Left ventricle myocardium inferior (tissue), 1 donor: ENCODE results near the gene HOGA1. TPM values are rescaled to one million over a fixed set of nuclear protein-coding genes. Genes with fewer than 3 reads are reported as not detected.
"Not testable (repeated sequence)": the region's sequence is repeated elsewhere in the genome, so short reads cannot be mapped to it uniquely, and the experiment has no call there.

Source experiments
- DNase-seq: peaks from one replicate; pipeline ENCODE4 v3.0.0-alpha.2; 2020
- H3K27ac ChIP-seq: fragments of 200-600 bp; replicated peaks from 2 replicates; pipeline ENCODE4 v1.8.0; 2021
- H3K27me3 ChIP-seq: fragments of 200-600 bp; 2 replicates; pipeline ENCODE4 v1.8.0; 2021; ENCODE audit warnings: low read depth
- H3K36me3 ChIP-seq: fragments of 200-600 bp; 2 replicates; pipeline ENCODE4 v1.8.0; 2021
- H3K4me1 ChIP-seq: fragments of 200-600 bp; 2 replicates; pipeline ENCODE4 v1.8.0; 2021
- H3K4me3 ChIP-seq: fragments of 200-600 bp; 2 replicates; pipeline ENCODE4 v1.8.0; 2021; ENCODE audit warnings: mild to moderate bottlenecking, moderate library complexity
- H3K9me3 ChIP-seq: fragments of 200-600 bp; replicated peaks from 2 replicates; pipeline ENCODE4 v1.8.0; 2021
- CTCF ChIP-seq: fragments of 200-600 bp; IDR thresholded peaks from 2 replicates; pipeline ENCODE4 v1.8.0; 2021; ENCODE audit warnings: antibody characterized with exemption, mild to moderate bottlenecking, borderline replicate concordance
- intact Hi-C: fragments of 100-400 bp; cut with micrococcal nuclease; formaldehyde crosslinking; loops from one replicate; pipeline ENCODE4 v1.11.0; 2022
- total RNA-seq: library from RNA; stranded (reverse); fragmentation: NEBNext Ultra II Directional; extraction: Animal tissue kit (Norgen Biotek cat#: 25700); gene quantifications from one replicate; pipeline ENCODE4 v1.2.1, GENCODE V29; 2021
- donor health status: DM: no; HTN: yes; CAD: no; lungs with severe emphysema.

HOGA1 gene
- total RNA-seq, 1 donor from 2014 or later = 47.1 TPM

- H3K27ac ChIP-seq = peak overlapping the region; percentile 71
- DNase-seq = no peak
- H3K9me3 ChIP-seq = no peaks in the 10 kb centered on the region
- H3K27me3 ChIP-seq = no peaks in the 10 kb centered on the region
- peaks cover 66% of the 10 kb centered on the region for H3K4me1 ChIP-seq
- no peak overlapping the region for H3K4me3 ChIP-seq
- H3K36me3 ChIP-seq = no peaks in the 10 kb centered on the region
- intact Hi-C loops = loop anchor here (5.0 kb wide), 1 partner anchor 83 kb away; no protein-coding TSS in a partner anchor
- TF ChIP-seq CTCF = no peak
These were observed 33.6 kb upstream of the HOGA1 start for GRCh38 chr10:97550336-97551149.

- H3K36me3 ChIP-seq = no peaks in the 10 kb centered on the region
- peaks cover 66% of the 10 kb centered on the region for H3K4me1 ChIP-seq
- intact Hi-C loops = loop anchor here (5.0 kb wide), 1 partner anchor 84 kb away; no protein-coding TSS in a partner anchor
- no peak for DNase-seq
- peak overlapping the region; percentile 71 for H3K27ac ChIP-seq
- no peak overlapping the region for H3K4me3 ChIP-seq
- no peak for TF ChIP-seq CTCF
- no peaks in the 10 kb centered on the region for H3K27me3 ChIP-seq
- no peaks in the 10 kb centered on the region for H3K9me3 ChIP-seq
These were observed 32.9 kb upstream of the HOGA1 start for GRCh38 chr10:97551271-97551670.

GRCh38 chr10:97553575-97554031 is 30.6 kb upstream of the HOGA1 start:
- H3K4me1 ChIP-seq = peaks cover 42% of the 10 kb centered on the region
- no peaks in the 10 kb centered on the region for H3K9me3 ChIP-seq
- H3K27me3 ChIP-seq = no peaks in the 10 kb centered on the region
- no peak overlapping the region for H3K27ac ChIP-seq
- TF ChIP-seq CTCF = peak; percentile 93
- H3K4me3 ChIP-seq = no peak overlapping the region
- DNase-seq = peak; percentile 72
- H3K36me3 ChIP-seq = no peaks in the 10 kb centered on the region
- intact Hi-C loops = loop anchor here (5.0 kb wide), 1 partner anchor 86 kb away; no protein-coding TSS in a partner anchor

- H3K27ac ChIP-seq, H3K4me3 ChIP-seq, H3K27me3 ChIP-seq, H3K36me3 ChIP-seq, H3K9me3 ChIP-seq, DNase-seq: not testable (repeated sequence)
- intact Hi-C loops = loop anchor here (5.0 kb wide), 1 partner anchor 87 kb away; no protein-coding TSS in a partner anchor
- peaks cover 35% of the 10 kb centered on the region for H3K4me1 ChIP-seq
These were observed 29.9 kb upstream of the HOGA1 start for GRCh38 chr10:97554336-97554735.

GRCh38 chr10:97555541-97555940 is 28.6 kb upstream of the HOGA1 start:
- intact Hi-C loops, H3K4me3 ChIP-seq, H3K9me3 ChIP-seq: not testable (repeated sequence)

GRCh38 chr10:97560731-97561381 is 23.3 kb upstream of the HOGA1 start:
- intact Hi-C loops, H3K36me3 ChIP-seq, H3K9me3 ChIP-seq, DNase-seq, H3K27me3 ChIP-seq, H3K4me1 ChIP-seq: not testable (repeated sequence)
- Histone ChIP-seq H3K4me3 (peak overlapping the region; percentile 51), H3K27ac (peak overlapping the region; percentile 74)

More at GRCh38 chr10:97555541-97555940, 28.6 kb upstream of the HOGA1 start:
- H3K36me3 ChIP-seq, DNase-seq, H3K27me3 ChIP-seq, H3K27ac ChIP-seq: not testable (repeated sequence)
- peaks cover 23% of the 10 kb centered on the region for H3K4me1 ChIP-seq

- Histone ChIP-seq H3K4me3 (peak overlapping the region; percentile 51), H3K27ac (peak overlapping the region; percentile 74)
- intact Hi-C loops, H3K36me3 ChIP-seq, H3K9me3 ChIP-seq, H3K27me3 ChIP-seq, DNase-seq, H3K4me1 ChIP-seq: not testable (repeated sequence)
These were observed 22.7 kb upstream of the HOGA1 start for GRCh38 chr10:97561386-97562077.

- H3K36me3 ChIP-seq, H3K27me3 ChIP-seq, H3K4me3 ChIP-seq, H3K27ac ChIP-seq, DNase-seq, intact Hi-C loops, H3K4me1 ChIP-seq, H3K9me3 ChIP-seq: not testable (repeated sequence)
These were observed 21.9 kb upstream of the HOGA1 start for GRCh38 chr10:97562329-97562728.
